ENCODE results near the gene PLEKHA3.

- peak in 1 of 6 experiments; percentile 18 for TF ChIP-seq CTCF (IDR thresholded peaks at IDR 0.05)
- no peak for TF ChIP-seq POLR2A (IDR thresholded peaks at IDR 0.05)
Observed at GRCh38 chr2:178479275-178479616, 1.0 kb upstream of the PLEKHA3 start.
